ENCODE measurements around the gene RBM38. TPM values are rescaled to one million over a fixed set of nuclear protein-coding genes. Genes with fewer than 3 reads are reported as not detected.

RBM38 gene
- total RNA-seq, 1 donor from 2014 or later, result 63.1 TPM

- intact Hi-C loops (cut with DNase I), result no loop called here
- no peak for DNase-seq (ENCODE audit: low spot score)
These were observed 67.4 kb downstream of the RBM38 start for GRCh38 chr20:57458400-57459160.

Other genes starting within 250 kb of the RBM38 start
- gene BMP7, start 124.8 kb upstream of the RBM38 start, total RNA-seq, result 2.7 TPM
- not detected for gene SPO11, start 61.6 kb upstream of the RBM38 start, total RNA-seq
- 13.8 TPM for gene RAE1, start 40.1 kb upstream of the RBM38 start, total RNA-seq
- gene CTCFL, start 133.7 kb downstream of the RBM38 start, total RNA-seq, result not detected
- gene PCK1, start 169.7 kb downstream of the RBM38 start, total RNA-seq, result 0.48 TPM
- gene ZBP1, start 229.0 kb downstream of the RBM38 start, total RNA-seq, result 0.43 TPM